Measurements from ENCODE around the gene HECW1.
"Not testable (repeated sequence)": the region's sequence is repeated elsewhere in the genome, so short reads cannot be mapped to it uniquely, and the experiment has no call there.

The HECW1 gene

GRCh38 chr7:43325595-43325994, 213.1 kb downstream of the HECW1 start:
- DNase-seq (ENCODE audit: low read depth, low spot score), result no peak
- H3K36me3 ChIP-seq (ENCODE audit: insufficient read depth, low read length), result no peaks in the 10 kb centered on the region
- no peak overlapping the region for H3K9ac ChIP-seq (ENCODE audit: insufficient read length)
- H3K27ac ChIP-seq, result no peak overlapping the region
- H3K9me3 ChIP-seq (ENCODE audit: low read depth, low read length), result no peaks in the 10 kb centered on the region
- TF ChIP-seq FOXP2 (optimal IDR thresholded peaks at IDR 0.05; ENCODE audit: control extremely low read depth, extremely low read length, insufficient read depth), result no peak
- no peak for TF ChIP-seq POLR2AphosphoS5 (IDR thresholded peaks at IDR 0.05; ENCODE audit: borderline replicate concordance, low read depth, low read length)
- TF ChIP-seq EZH2 (IDR thresholded peaks at IDR 0.05), result no peak
- no peak overlapping the region for H3K4me3 ChIP-seq

GRCh38 chr7:43328336-43328735, 215.9 kb downstream of the HECW1 start:
- no peak for DNase-seq (ENCODE audit: low read depth, low spot score)
- no peak overlapping the region for H3K4me3 ChIP-seq
- H3K36me3 ChIP-seq (ENCODE audit: insufficient read depth, low read length), result no peaks in the 10 kb centered on the region

GRCh38 chr7:43328785-43329380, 216.4 kb downstream of the HECW1 start:
- Histone ChIP-seq H3K9ac (ENCODE audit: insufficient read length) (no peak overlapping the region), H3K27ac (no peak overlapping the region), H3K9me3 (ENCODE audit: low read depth, low read length) (no peaks in the 10 kb centered on the region), H3K36me3 (ENCODE audit: insufficient read depth, low read length) (no peaks in the 10 kb centered on the region), H3K4me3 (no peak overlapping the region)
- no peak for DNase-seq (ENCODE audit: low read depth, low spot score)
- TF ChIP-seq EZH2 (IDR thresholded peaks at IDR 0.05), result no peak
- TF ChIP-seq POLR2AphosphoS5 (IDR thresholded peaks at IDR 0.05; ENCODE audit: borderline replicate concordance, low read depth, low read length), result no peak
- no peak for TF ChIP-seq FOXP2 (optimal IDR thresholded peaks at IDR 0.05; ENCODE audit: control extremely low read depth, extremely low read length, insufficient read depth)

More at GRCh38 chr7:43328336-43328735, 215.9 kb downstream of the HECW1 start:
- Histone ChIP-seq H3K27ac (no peak overlapping the region), H3K9ac (ENCODE audit: insufficient read length) (no peak overlapping the region), H3K9me3 (ENCODE audit: low read depth, low read length) (no peaks in the 10 kb centered on the region)
- TF ChIP-seq FOXP2 (optimal IDR thresholded peaks at IDR 0.05; ENCODE audit: control extremely low read depth, extremely low read length, insufficient read depth), result no peak
- TF ChIP-seq EZH2 (IDR thresholded peaks at IDR 0.05), result no peak
- TF ChIP-seq POLR2AphosphoS5 (IDR thresholded peaks at IDR 0.05; ENCODE audit: borderline replicate concordance, low read depth, low read length), result no peak

- H3K27ac ChIP-seq, result no peak overlapping the region
- no peaks in the 10 kb centered on the region for H3K36me3 ChIP-seq (ENCODE audit: insufficient read depth, low read length)
- DNase-seq (ENCODE audit: low read depth, low spot score), result no peak
- TF ChIP-seq EZH2 (IDR thresholded peaks at IDR 0.05) (no peak), FOXP2 (optimal IDR thresholded peaks at IDR 0.05; ENCODE audit: control extremely low read depth, extremely low read length, insufficient read depth) (no peak), POLR2AphosphoS5 (IDR thresholded peaks at IDR 0.05; ENCODE audit: borderline replicate concordance, low read depth, low read length) (no peak)
- H3K4me3 ChIP-seq, result no peak overlapping the region
- no peak overlapping the region for H3K9ac ChIP-seq (ENCODE audit: insufficient read length)
- no peaks in the 10 kb centered on the region for H3K9me3 ChIP-seq (ENCODE audit: low read depth, low read length)
Observed at GRCh38 chr7:43332193-43332796, 219.8 kb downstream of the HECW1 start.

GRCh38 chr7:43337191-43337590, 224.7 kb downstream of the HECW1 start:
- Histone ChIP-seq H3K9ac (ENCODE audit: insufficient read length) (no peak overlapping the region), H3K27ac (no peak overlapping the region), H3K9me3 (ENCODE audit: low read depth, low read length) (no peaks in the 10 kb centered on the region), H3K36me3 (ENCODE audit: insufficient read depth, low read length) (no peaks in the 10 kb centered on the region), H3K4me3 (no peak overlapping the region)
- DNase-seq (ENCODE audit: low read depth, low spot score), result no peak
- no peak for TF ChIP-seq FOXP2 (optimal IDR thresholded peaks at IDR 0.05; ENCODE audit: control extremely low read depth, extremely low read length, insufficient read depth)
- no peak for TF ChIP-seq POLR2AphosphoS5 (IDR thresholded peaks at IDR 0.05; ENCODE audit: borderline replicate concordance, low read depth, low read length)
- no peak for TF ChIP-seq EZH2 (IDR thresholded peaks at IDR 0.05)

GRCh38 chr7:43337811-43338210, 225.4 kb downstream of the HECW1 start:
- TF ChIP-seq EZH2 (IDR thresholded peaks at IDR 0.05) (no peak), FOXP2 (optimal IDR thresholded peaks at IDR 0.05; ENCODE audit: control extremely low read depth, extremely low read length, insufficient read depth) (no peak), POLR2AphosphoS5 (IDR thresholded peaks at IDR 0.05; ENCODE audit: borderline replicate concordance, low read depth, low read length) (no peak)
- Histone ChIP-seq H3K36me3 (ENCODE audit: insufficient read depth, low read length) (no peaks in the 10 kb centered on the region), H3K4me3 (no peak overlapping the region), H3K27ac (no peak overlapping the region), H3K9ac (ENCODE audit: insufficient read length) (no peak overlapping the region), H3K9me3 (ENCODE audit: low read depth, low read length) (no peaks in the 10 kb centered on the region)
- no peak for DNase-seq (ENCODE audit: low read depth, low spot score)

- H3K9me3 ChIP-seq (ENCODE audit: low read depth, low read length), result no peaks in the 10 kb centered on the region
- H3K4me3 ChIP-seq, result no peak overlapping the region
- no peak for DNase-seq (ENCODE audit: low read depth, low spot score)
- no peak overlapping the region for H3K9ac ChIP-seq (ENCODE audit: insufficient read length)
- H3K27ac ChIP-seq, result no peak overlapping the region
- TF ChIP-seq EZH2 (IDR thresholded peaks at IDR 0.05) (no peak), POLR2AphosphoS5 (IDR thresholded peaks at IDR 0.05; ENCODE audit: borderline replicate concordance, low read depth, low read length) (no peak), FOXP2 (optimal IDR thresholded peaks at IDR 0.05; ENCODE audit: control extremely low read depth, extremely low read length, insufficient read depth) (no peak)
- no peaks in the 10 kb centered on the region for H3K36me3 ChIP-seq (ENCODE audit: insufficient read depth, low read length)
Observed at GRCh38 chr7:43341132-43341531, 228.7 kb downstream of the HECW1 start.

- not testable (repeated sequence) for H3K36me3 ChIP-seq (ENCODE audit: insufficient read depth, low read length); H3K4me3 ChIP-seq; DNase-seq (ENCODE audit: low read depth, low spot score); H3K9ac ChIP-seq (ENCODE audit: insufficient read length); H3K9me3 ChIP-seq (ENCODE audit: low read depth, low read length); H3K27ac ChIP-seq
Observed at GRCh38 chr7:43343417-43343816, 231.0 kb downstream of the HECW1 start.

- H3K36me3 ChIP-seq (ENCODE audit: insufficient read depth, low read length); H3K9me3 ChIP-seq (ENCODE audit: low read depth, low read length); H3K4me3 ChIP-seq; DNase-seq (ENCODE audit: low read depth, low spot score); H3K9ac ChIP-seq (ENCODE audit: insufficient read length); H3K27ac ChIP-seq: not testable (repeated sequence)
Observed at GRCh38 chr7:43345696-43346095, 233.2 kb downstream of the HECW1 start.

All from SK-N-MC (cell line).